Erythroblast (primary cell): Measurements from ENCODE around the gene MSLN.

Source experiments
- GATA1 ChIP-seq: IDR thresholded peaks from 2 replicates; pipeline ENCODE4 v1.6.1; 2011; ENCODE audit warnings: low read depth, mild to moderate bottlenecking, control low read depth, low read length, moderate library complexity
- POLR2A ChIP-seq: IDR thresholded peaks from 2 replicates; pipeline ENCODE4 v1.6.1; 2011; ENCODE audit warnings: mild to moderate bottlenecking, low read length

DNA sequence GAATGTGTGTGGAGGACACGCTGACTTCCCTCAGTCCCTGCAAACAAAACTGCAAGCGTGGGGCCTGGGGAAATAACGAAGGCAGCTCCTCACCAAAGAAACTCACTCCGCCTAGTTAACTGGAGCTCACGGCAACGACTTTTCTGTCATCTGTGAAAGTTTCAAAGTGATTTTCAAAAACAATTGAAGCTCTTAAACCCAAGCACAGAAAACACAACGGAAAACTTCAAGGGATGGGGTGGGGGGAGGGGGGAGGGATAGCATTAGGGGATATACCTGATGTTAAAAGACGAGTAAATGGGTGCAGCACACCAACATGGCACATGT, 43.2 kb downstream of the MSLN start:
- TF ChIP-seq POLR2A (no peak), GATA1 (no peak)
